Neural cell (in vitro differentiated cells): Measurements from ENCODE around the gene RNF149. TPM values are rescaled to one million over a fixed set of nuclear protein-coding genes. Genes with fewer than 3 reads are reported as not detected.

Source experiments
- H2AFZ ChIP-seq: fragments of 200-600, 300-800 bp; sonication (generic), shearing (Covaris generic); 2 replicates; pipeline ENCODE4 v1.6.0; 2014; ENCODE audit warnings: low read depth, mild to moderate bottlenecking, antibody characterized with exemption, low read length, moderate library complexity
- H3F3A ChIP-seq: fragments of 200-600 bp; shearing (Covaris generic); 2 replicates; pipeline ENCODE4 v1.6.1; 2016; ENCODE audit warnings: mild to moderate bottlenecking, moderate library complexity, mixed read lengths, antibody characterized with exemption, low read length; ENCODE audit not compliant: insufficient read depth, poor library complexity, severe bottlenecking
- H3K27ac ChIP-seq: fragments of 200-600, 300-800 bp; sonication (generic), shearing (Covaris generic); 2 replicates; pipeline ENCODE4 v1.5.1; 2014; ENCODE audit warnings: mild to moderate bottlenecking, low read length, moderate library complexity
- H3K27me3 ChIP-seq: fragments of 300-800, 200-600 bp; sonication (generic), shearing (Covaris generic); 2 replicates; pipeline ENCODE4 v1.6.0; 2014; ENCODE audit warnings: mild to moderate bottlenecking, low read depth, low read length, moderate library complexity; ENCODE audit not compliant: insufficient read depth
- H3K36me3 ChIP-seq: fragments of 300-800, 200-600 bp; sonication (generic), shearing (Covaris generic); 2 replicates; pipeline ENCODE4 v1.5.1; 2014; ENCODE audit warnings: mild to moderate bottlenecking, antibody characterized with exemption, low read length, moderate library complexity; ENCODE audit not compliant: insufficient read depth
- H3K4me2 ChIP-seq: fragments of 300-800, 200-600 bp; sonication (generic), shearing (Covaris generic); 2 replicates; pipeline ENCODE4 v1.6.0; 2014; ENCODE audit warnings: mild to moderate bottlenecking, low read length
- H3K4me3 ChIP-seq: fragments of 300-800, 200-600 bp; sonication (generic), shearing (Covaris generic); 2 replicates; pipeline ENCODE4 v1.5.1; 2014; ENCODE audit warnings: mild to moderate bottlenecking, low read length, moderate library complexity
- H3K79me2 ChIP-seq: fragments of 200-600 bp; shearing (Covaris generic); replicated peaks from 2 replicates; pipeline ENCODE4 v1.6.0; 2014; ENCODE audit warnings: mild to moderate bottlenecking, low read length, moderate library complexity; ENCODE audit not compliant: insufficient read depth
- H3K9ac ChIP-seq: fragments of 300-800, 200-600 bp; sonication (generic), shearing (Covaris generic); 2 replicates; pipeline ENCODE4 v1.6.1; 2016; ENCODE audit warnings: mild to moderate bottlenecking, low read length, mixed read lengths
- H3K9me2 ChIP-seq: fragments of 200-600 bp; shearing (Covaris generic); 2 replicates; pipeline ENCODE4 v1.6.1; 2016; ENCODE audit warnings: mild to moderate bottlenecking, low read length, mixed read lengths; ENCODE audit not compliant: insufficient read depth
- H3K9me3 ChIP-seq: fragments of 200-600, 300-800 bp; sonication (generic), shearing (Covaris generic); 2 replicates; pipeline ENCODE4 v1.6.1; 2016; ENCODE audit warnings: mild to moderate bottlenecking, mixed run types, low read length, moderate library complexity, mixed read lengths
- H4K20me1 ChIP-seq: fragments of 200-600 bp; shearing (Covaris generic); 2 replicates; pipeline ENCODE4 v1.6.1; 2016; ENCODE audit warnings: mild to moderate bottlenecking, mixed run types; ENCODE audit not compliant: insufficient read depth
- EP300 ChIP-seq: fragments of 450-650 bp; conservative IDR thresholded peaks from 2 replicates; pipeline ENCODE4 v1.6.1; 2014; ENCODE audit warnings: antibody characterized with exemption, mild to moderate bottlenecking, moderate library complexity; ENCODE audit not compliant: poor library complexity, severe bottlenecking
- EZH2 ChIP-seq: fragments of 200-600, 300-800 bp; shearing (Covaris generic), sonication (generic); IDR thresholded peaks from 2 replicates; pipeline ENCODE4 v1.6.1; 2014; ENCODE audit warnings: antibody characterized with exemption, low read length, borderline replicate concordance, mild to moderate bottlenecking; ENCODE audit not compliant: insufficient read depth, poor library complexity, severe bottlenecking
- MXI1 ChIP-seq: fragments of 450-650 bp; conservative IDR thresholded peaks from 2 replicates; pipeline ENCODE4 v1.6.1; 2014; ENCODE audit warnings: antibody characterized with exemption, mild to moderate bottlenecking; ENCODE audit not compliant: poor library complexity, severe bottlenecking
- POLR2AphosphoS5 ChIP-seq: IDR thresholded peaks from 2 replicates; pipeline ENCODE4 v1.6.1; 2012
- RAD21 ChIP-seq: fragments of 450-650 bp; conservative IDR thresholded peaks from 2 replicates; pipeline ENCODE4 v1.6.1; 2014; ENCODE audit warnings: antibody characterized with exemption, mild to moderate bottlenecking, moderate library complexity
- SMC3 ChIP-seq: fragments of 450-650 bp; conservative IDR thresholded peaks from 2 replicates; pipeline ENCODE4 v1.6.1; 2014; ENCODE audit warnings: antibody characterized with exemption, mild to moderate bottlenecking, moderate library complexity; ENCODE audit not compliant: poor library complexity
- TAF1 ChIP-seq: IDR thresholded peaks from 2 replicates; pipeline ENCODE4 v1.6.1; 2012; ENCODE audit warnings: low read depth
- polyA plus RNA-seq: library from polyadenylated mRNA; depleted of rRNA; stranded (reverse); fragments of >200 nt; gene quantifications from 2 replicates; pipeline ENCODE4 v1.2.3, GENCODE V29; 2014
- TF ChIP-seq, protein P1 (sequence below): fragments of 450-650 bp; IDR thresholded peaks from 2 replicates; pipeline ENCODE4 v1.5.1; 2014; ENCODE audit warnings: antibody characterized with exemption, mild to moderate bottlenecking, moderate library complexity; ENCODE audit not compliant: poor library complexity, severe bottlenecking
- TF ChIP-seq, protein P2 (sequence below): IDR thresholded peaks from 2 replicates; pipeline ENCODE4 v1.6.1; 2012; ENCODE audit warnings: borderline replicate concordance

The RNF149 gene
- polyA plus RNA-seq, 1 donor from 2014 or later: 39.7 TPM

DNA sequence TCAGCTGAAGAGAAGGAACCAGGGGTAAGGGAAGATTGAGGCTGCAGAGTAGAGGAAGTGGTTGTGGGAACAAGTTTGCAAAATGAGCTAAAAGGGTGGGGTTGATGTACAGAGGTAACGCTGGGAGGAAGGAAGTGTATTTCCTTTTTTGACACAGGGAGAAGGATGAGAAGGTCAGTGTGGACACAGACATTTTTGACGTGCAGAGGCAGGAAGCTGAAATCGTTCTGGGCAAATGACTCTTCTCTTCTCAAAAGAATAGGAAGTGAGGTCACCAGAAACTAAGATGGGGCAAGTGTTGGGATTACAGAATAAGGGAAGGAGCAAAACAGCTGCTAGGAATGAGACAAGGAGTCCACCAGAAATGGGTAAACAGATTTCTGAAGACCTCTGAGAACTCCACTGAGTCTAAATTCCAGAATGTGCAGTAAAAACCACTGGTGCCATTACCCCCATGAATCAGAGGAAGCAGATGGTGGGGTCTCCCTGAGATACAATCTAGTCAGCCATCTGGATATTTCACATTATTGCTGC is 20.0 kb upstream of the RNF149 start:
- Histone ChIP-seq H3F3A (no peaks in the 10 kb centered on the region), H3K36me3 (no peaks in the 10 kb centered on the region), H3K4me3 (no peak overlapping the region), H3K27me3 (no peaks in the 10 kb centered on the region), H3K9ac (no peak overlapping the region), H3K9me3 (no peaks in the 10 kb centered on the region), H3K9me2 (no peaks in the 10 kb centered on the region), H3K27ac (no peak overlapping the region), H2AFZ (no peak overlapping the region), H3K4me2 (no peak overlapping the region), H3K79me2 (no peaks in the 10 kb centered on the region), H4K20me1 (no peaks in the 10 kb centered on the region)
- TF ChIP-seq, protein P1, sequence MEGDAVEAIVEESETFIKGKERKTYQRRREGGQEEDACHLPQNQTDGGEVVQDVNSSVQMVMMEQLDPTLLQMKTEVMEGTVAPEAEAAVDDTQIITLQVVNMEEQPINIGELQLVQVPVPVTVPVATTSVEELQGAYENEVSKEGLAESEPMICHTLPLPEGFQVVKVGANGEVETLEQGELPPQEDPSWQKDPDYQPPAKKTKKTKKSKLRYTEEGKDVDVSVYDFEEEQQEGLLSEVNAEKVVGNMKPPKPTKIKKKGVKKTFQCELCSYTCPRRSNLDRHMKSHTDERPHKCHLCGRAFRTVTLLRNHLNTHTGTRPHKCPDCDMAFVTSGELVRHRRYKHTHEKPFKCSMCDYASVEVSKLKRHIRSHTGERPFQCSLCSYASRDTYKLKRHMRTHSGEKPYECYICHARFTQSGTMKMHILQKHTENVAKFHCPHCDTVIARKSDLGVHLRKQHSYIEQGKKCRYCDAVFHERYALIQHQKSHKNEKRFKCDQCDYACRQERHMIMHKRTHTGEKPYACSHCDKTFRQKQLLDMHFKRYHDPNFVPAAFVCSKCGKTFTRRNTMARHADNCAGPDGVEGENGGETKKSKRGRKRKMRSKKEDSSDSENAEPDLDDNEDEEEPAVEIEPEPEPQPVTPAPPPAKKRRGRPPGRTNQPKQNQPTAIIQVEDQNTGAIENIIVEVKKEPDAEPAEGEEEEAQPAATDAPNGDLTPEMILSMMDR: no peak
- TF ChIP-seq EP300 (no peak), MXI1 (no peak), RAD21 (no peak), EZH2 (no peak), SMC3 (no peak), TAF1 (no peak), POLR2AphosphoS5 (no peak)
- TF ChIP-seq, protein P2, sequence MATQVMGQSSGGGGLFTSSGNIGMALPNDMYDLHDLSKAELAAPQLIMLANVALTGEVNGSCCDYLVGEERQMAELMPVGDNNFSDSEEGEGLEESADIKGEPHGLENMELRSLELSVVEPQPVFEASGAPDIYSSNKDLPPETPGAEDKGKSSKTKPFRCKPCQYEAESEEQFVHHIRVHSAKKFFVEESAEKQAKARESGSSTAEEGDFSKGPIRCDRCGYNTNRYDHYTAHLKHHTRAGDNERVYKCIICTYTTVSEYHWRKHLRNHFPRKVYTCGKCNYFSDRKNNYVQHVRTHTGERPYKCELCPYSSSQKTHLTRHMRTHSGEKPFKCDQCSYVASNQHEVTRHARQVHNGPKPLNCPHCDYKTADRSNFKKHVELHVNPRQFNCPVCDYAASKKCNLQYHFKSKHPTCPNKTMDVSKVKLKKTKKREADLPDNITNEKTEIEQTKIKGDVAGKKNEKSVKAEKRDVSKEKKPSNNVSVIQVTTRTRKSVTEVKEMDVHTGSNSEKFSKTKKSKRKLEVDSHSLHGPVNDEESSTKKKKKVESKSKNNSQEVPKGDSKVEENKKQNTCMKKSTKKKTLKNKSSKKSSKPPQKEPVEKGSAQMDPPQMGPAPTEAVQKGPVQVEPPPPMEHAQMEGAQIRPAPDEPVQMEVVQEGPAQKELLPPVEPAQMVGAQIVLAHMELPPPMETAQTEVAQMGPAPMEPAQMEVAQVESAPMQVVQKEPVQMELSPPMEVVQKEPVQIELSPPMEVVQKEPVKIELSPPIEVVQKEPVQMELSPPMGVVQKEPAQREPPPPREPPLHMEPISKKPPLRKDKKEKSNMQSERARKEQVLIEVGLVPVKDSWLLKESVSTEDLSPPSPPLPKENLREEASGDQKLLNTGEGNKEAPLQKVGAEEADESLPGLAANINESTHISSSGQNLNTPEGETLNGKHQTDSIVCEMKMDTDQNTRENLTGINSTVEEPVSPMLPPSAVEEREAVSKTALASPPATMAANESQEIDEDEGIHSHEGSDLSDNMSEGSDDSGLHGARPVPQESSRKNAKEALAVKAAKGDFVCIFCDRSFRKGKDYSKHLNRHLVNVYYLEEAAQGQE: no peak

- Histone ChIP-seq H3K9me2 (no peaks in the 10 kb centered on the region), H3K27me3 (no peaks in the 10 kb centered on the region), H3K9ac (no peak overlapping the region), H3K4me3 (no peak overlapping the region), H3K79me2 (no peaks in the 10 kb centered on the region), H4K20me1 (no peaks in the 10 kb centered on the region), H3K36me3 (no peaks in the 10 kb centered on the region), H3F3A (no peaks in the 10 kb centered on the region), H3K9me3 (no peaks in the 10 kb centered on the region), H3K27ac (no peak overlapping the region), H3K4me2 (no peak overlapping the region), H2AFZ (no peak overlapping the region)
- no peak for TF ChIP-seq TAF1
- no peak for TF ChIP-seq MXI1
- TF ChIP-seq, protein P1: no peak
- TF ChIP-seq EZH2: no peak
- TF ChIP-seq SMC3: no peak
- TF ChIP-seq, protein P2: no peak
- no peak for TF ChIP-seq POLR2AphosphoS5
- no peak for TF ChIP-seq RAD21
- TF ChIP-seq EP300: no peak
Measured at GRCh38 chr2:101327863-101328394, 19.4 kb upstream of the RNF149 start.
